ENCODE measurements around the gene DRC7. TPM values are rescaled to one million over a fixed set of nuclear protein-coding genes. Genes with fewer than 3 reads are reported as not detected.

Gene DRC7
- total RNA-seq = not detected

GRCh38 chr16:57694725-57695679 lies at the start of gene DRC7:
Gene DRC7 (plus strand): TSS chr16:57694806. CDS start chr16:57697950, 3,144 bp downstream.
- DNase-seq = peak; percentile 14
- Mint-ChIP-seq H3K27me3 (no peaks in the 10 kb centered on the region), H3K4me3 (peak within 1 kb of the TSS; percentile 55), H3K9me3 (no peaks in the 10 kb centered on the region), H3K36me3 (no peaks in the 10 kb centered on the region), H3K27ac (no peak within 1 kb of the TSS), H3K4me1 (peaks cover 12% of the 10 kb centered on the region)

- Mint-ChIP-seq H3K27ac (no peak overlapping the region), H3K4me1 (peaks cover 26% of the 10 kb centered on the region), H3K36me3 (no peaks in the 10 kb centered on the region), H3K4me3 (no peak overlapping the region), H3K27me3 (no peaks in the 10 kb centered on the region), H3K9me3 (no peaks in the 10 kb centered on the region)
- no peak for DNase-seq
These were observed 49.4 kb upstream of the DRC7 start for GRCh38 chr16:57645169-57645568.

- DNase-seq = no peak
- no peak overlapping the region for H3K27ac Mint-ChIP-seq
- no peaks in the 10 kb centered on the region for H3K27me3 Mint-ChIP-seq
- H3K4me3 Mint-ChIP-seq = no peak overlapping the region
- H3K36me3 Mint-ChIP-seq = no peaks in the 10 kb centered on the region
- H3K9me3 Mint-ChIP-seq = no peaks in the 10 kb centered on the region
- peaks cover 26% of the 10 kb centered on the region for H3K4me1 Mint-ChIP-seq
These were observed 48.8 kb upstream of the DRC7 start for GRCh38 chr16:57645691-57646387.

- Mint-ChIP-seq H3K27me3 (no peaks in the 10 kb centered on the region), H3K4me3 (no peak overlapping the region), H3K4me1 (peaks cover 26% of the 10 kb centered on the region), H3K36me3 (no peaks in the 10 kb centered on the region), H3K27ac (peak overlapping the region; percentile 38), H3K9me3 (no peaks in the 10 kb centered on the region)
- peak; percentile 32 for DNase-seq
These were observed 48.1 kb upstream of the DRC7 start for GRCh38 chr16:57646388-57647039.

GRCh38 chr16:57647136-57647875 lies 47.3 kb upstream of the DRC7 start:
- H3K27ac Mint-ChIP-seq = peak overlapping the region; percentile 81
- no peak overlapping the region for H3K4me3 Mint-ChIP-seq
- H3K36me3 Mint-ChIP-seq = no peaks in the 10 kb centered on the region
- DNase-seq = peak; percentile 42
- H3K9me3 Mint-ChIP-seq = no peaks in the 10 kb centered on the region
- H3K4me1 Mint-ChIP-seq = peaks cover 31% of the 10 kb centered on the region
- H3K27me3 Mint-ChIP-seq = no peaks in the 10 kb centered on the region

- H3K9me3 Mint-ChIP-seq = no peaks in the 10 kb centered on the region
- no peaks in the 10 kb centered on the region for H3K36me3 Mint-ChIP-seq
- peak overlapping the region; percentile 81 for H3K27ac Mint-ChIP-seq
- DNase-seq = peak; percentile 17
- peak overlapping the region; percentile 23 for H3K4me3 Mint-ChIP-seq
- H3K27me3 Mint-ChIP-seq = no peaks in the 10 kb centered on the region
- H3K4me1 Mint-ChIP-seq = peaks cover 31% of the 10 kb centered on the region
These were observed 46.5 kb upstream of the DRC7 start for GRCh38 chr16:57648125-57648524.

GRCh38 chr16:57648581-57649442 lies 45.8 kb upstream of the DRC7 start:
- peak overlapping the region; percentile 62 for H3K27ac Mint-ChIP-seq
- no peak overlapping the region for H3K4me3 Mint-ChIP-seq
- H3K27me3 Mint-ChIP-seq = no peaks in the 10 kb centered on the region

GRCh38 chr16:57649443-57649751 lies 45.2 kb upstream of the DRC7 start:
- H3K4me1 Mint-ChIP-seq = peaks cover 31% of the 10 kb centered on the region
- H3K27me3 Mint-ChIP-seq = no peaks in the 10 kb centered on the region
- H3K4me3 Mint-ChIP-seq = no peak overlapping the region
- H3K9me3 Mint-ChIP-seq = no peaks in the 10 kb centered on the region
- DNase-seq = no peak
- H3K27ac Mint-ChIP-seq = peak overlapping the region; percentile 62
- H3K36me3 Mint-ChIP-seq = no peaks in the 10 kb centered on the region

More at GRCh38 chr16:57648581-57649442, 45.8 kb upstream of the DRC7 start:
- Mint-ChIP-seq H3K9me3 (no peaks in the 10 kb centered on the region), H3K36me3 (no peaks in the 10 kb centered on the region), H3K4me1 (peaks cover 31% of the 10 kb centered on the region)
- DNase-seq = peak; percentile 81

GRCh38 chr16:57649846-57650245 lies 44.8 kb upstream of the DRC7 start:
- Mint-ChIP-seq H3K9me3 (no peaks in the 10 kb centered on the region), H3K27ac (no peak overlapping the region), H3K27me3 (no peaks in the 10 kb centered on the region), H3K4me1 (peaks cover 31% of the 10 kb centered on the region), H3K4me3 (no peak overlapping the region), H3K36me3 (no peaks in the 10 kb centered on the region)
- DNase-seq = no peak

GRCh38 chr16:57651344-57652333 lies 43.0 kb upstream of the DRC7 start:
- Mint-ChIP-seq H3K36me3 (no peaks in the 10 kb centered on the region), H3K4me1 (peaks cover 29% of the 10 kb centered on the region), H3K9me3 (no peaks in the 10 kb centered on the region), H3K27ac (no peak overlapping the region), H3K27me3 (no peaks in the 10 kb centered on the region), H3K4me3 (no peak overlapping the region)
- DNase-seq = no peak

- no peaks in the 10 kb centered on the region for H3K9me3 Mint-ChIP-seq
- H3K4me3 Mint-ChIP-seq = no peak overlapping the region
- peaks cover 19% of the 10 kb centered on the region for H3K4me1 Mint-ChIP-seq
- no peak for DNase-seq
- H3K27ac Mint-ChIP-seq = no peak overlapping the region
- H3K36me3 Mint-ChIP-seq = no peaks in the 10 kb centered on the region
- H3K27me3 Mint-ChIP-seq = no peaks in the 10 kb centered on the region
These were observed 41.7 kb upstream of the DRC7 start for GRCh38 chr16:57652695-57653471.

GRCh38 chr16:57653936-57654335 lies 40.7 kb upstream of the DRC7 start:
- H3K36me3 Mint-ChIP-seq = no peaks in the 10 kb centered on the region
- H3K27me3 Mint-ChIP-seq = no peaks in the 10 kb centered on the region
- no peak overlapping the region for H3K27ac Mint-ChIP-seq
- no peak for DNase-seq
- H3K9me3 Mint-ChIP-seq = no peaks in the 10 kb centered on the region
- no peak overlapping the region for H3K4me3 Mint-ChIP-seq
- H3K4me1 Mint-ChIP-seq = peaks cover 9% of the 10 kb centered on the region

All from activated naive CD8-positive, alpha-beta T cell treated with anti-CD3 and anti-CD28 coated beads for 36 hours (primary cell).